Natural killer cell (primary cell): ENCODE data around the gene AP3S1. TPM values are rescaled to one million over a fixed set of nuclear protein-coding genes. Genes with fewer than 3 reads are reported as not detected.
"Not testable (repeated sequence)": the region's sequence is repeated elsewhere in the genome, so short reads cannot be mapped to it uniquely, and the experiment has no call there.

Experiments
- ATAC-seq, 3 donors: fragments of 150-1000 bp in 2 of 3; fragments of 200-7000 bp in 1 of 3; cut with Tn5 transposase; 1 replicate in 1 of 3; 2 replicates in 2 of 3; pipeline ENCODE4 v1.10.0; 2021; ENCODE audit warnings: mild to moderate bottlenecking in 2 of 3, moderate library complexity in 2 of 3
- DNase-seq, 2 donors: peaks; one replicate each; pipeline versions ENCODE4 v3.0.0 to v3.0.0-alpha.2; 2013 to 2021; ENCODE audit warnings: mixed read lengths in 1 of 2
- H3K27ac ChIP-seq: one replicate; pipeline ENCODE4 v1.5.1; 2013; ENCODE audit warnings: mild to moderate bottlenecking, low read length
- H3K27me3 ChIP-seq: one replicate; pipeline ENCODE4 v1.6.1; 2013; ENCODE audit warnings: low read length; ENCODE audit not compliant: control insufficient read depth, insufficient read depth
- H3K36me3 ChIP-seq: one replicate; pipeline ENCODE4 v1.6.1; 2013; ENCODE audit warnings: low read length; ENCODE audit not compliant: control insufficient read depth, insufficient read depth
- H3K4me1 ChIP-seq: one replicate; pipeline ENCODE4 v1.6.1; 2013; ENCODE audit warnings: low read length; ENCODE audit not compliant: control insufficient read depth, insufficient read depth
- H3K4me3 ChIP-seq: one replicate; pipeline ENCODE4 v1.5.1; 2013; ENCODE audit warnings: low read length
- H3K9me3 ChIP-seq: one replicate; pipeline ENCODE4 v1.6.1; 2013; ENCODE audit warnings: low read length; ENCODE audit not compliant: control insufficient read depth, insufficient read depth
- H3K27ac Mint-ChIP-seq, 2 donors: one replicate each; pipeline ENCODE4 v1.8.0; 2022; ENCODE audit warnings: mild to moderate bottlenecking in 2 of 2, mixed read lengths in 2 of 2, moderate library complexity in 1 of 2
- H3K27me3 Mint-ChIP-seq, 2 donors: one replicate each; pipeline ENCODE4 v1.8.0; 2022; ENCODE audit warnings: low read depth in 2 of 2, mixed read lengths in 2 of 2
- H3K36me3 Mint-ChIP-seq: one replicate; pipeline ENCODE4 v1.8.0; 2022; ENCODE audit warnings: mixed read lengths
- H3K4me1 Mint-ChIP-seq, 2 donors: one replicate each; pipeline ENCODE4 v1.8.0; 2022; ENCODE audit warnings: mixed read lengths in 2 of 2
- H3K4me3 Mint-ChIP-seq: one replicate; pipeline ENCODE4 v1.8.0; 2022; ENCODE audit warnings: mild to moderate bottlenecking, moderate library complexity, mixed read lengths
- H3K9me3 Mint-ChIP-seq, 2 donors: one replicate each; pipeline ENCODE4 v1.8.0; 2022; ENCODE audit warnings: mixed read lengths in 2 of 2
- WGBS: methylation state at CpG from one replicate; pipeline ENCODE4 v1.1.7; 2013; ENCODE audit warnings: missing lambda C conversion rate; ENCODE audit not compliant: insufficient coverage; 5-methylcytosine and 5-hydroxymethylcytosine counted together
- intact Hi-C: fragments of 100-400 bp; cut with micrococcal nuclease; formaldehyde crosslinking; loops from one replicate; pipeline ENCODE4 v1.14.2; 2022
- total RNA-seq, 4 donors: library from RNA; stranded (reverse); fragments of 120-200 nt in 1 of 4; gene quantifications; one replicate each; pipeline versions ENCODE4 v1.2.3 to v1.2.4, GENCODE V29; 2013 to 2022
- TF ChIP-seq, protein P1 (sequence below): fragments of 200-600 bp; IDR thresholded peaks from one replicate; pipeline ENCODE4 v1.8.0; 2022; ENCODE audit warnings: antibody characterized with exemption

AP3S1 gene
- total RNA-seq, 3 donors from 2014 or later (not counting 1 experiment from before 2014, with no cell fraction given): 35.5 to 57.9 (median 37.1) TPM

GRCh38 chr5:115873392-115873791 is 31.7 kb downstream of the AP3S1 start:
- Mint-ChIP-seq H3K27ac (peak overlapping the region in 1 of 2 donors; percentile 4), H3K9me3 (no peaks in the 10 kb centered on the region), H3K27me3 (no peaks in the 10 kb centered on the region), H3K36me3 (peaks cover 8% of the 10 kb centered on the region), H3K4me3 (no peak overlapping the region), H3K4me1 (peaks cover 6 to 8% of the 10 kb centered on the region in 2 donors)
- TF ChIP-seq, protein P1, sequence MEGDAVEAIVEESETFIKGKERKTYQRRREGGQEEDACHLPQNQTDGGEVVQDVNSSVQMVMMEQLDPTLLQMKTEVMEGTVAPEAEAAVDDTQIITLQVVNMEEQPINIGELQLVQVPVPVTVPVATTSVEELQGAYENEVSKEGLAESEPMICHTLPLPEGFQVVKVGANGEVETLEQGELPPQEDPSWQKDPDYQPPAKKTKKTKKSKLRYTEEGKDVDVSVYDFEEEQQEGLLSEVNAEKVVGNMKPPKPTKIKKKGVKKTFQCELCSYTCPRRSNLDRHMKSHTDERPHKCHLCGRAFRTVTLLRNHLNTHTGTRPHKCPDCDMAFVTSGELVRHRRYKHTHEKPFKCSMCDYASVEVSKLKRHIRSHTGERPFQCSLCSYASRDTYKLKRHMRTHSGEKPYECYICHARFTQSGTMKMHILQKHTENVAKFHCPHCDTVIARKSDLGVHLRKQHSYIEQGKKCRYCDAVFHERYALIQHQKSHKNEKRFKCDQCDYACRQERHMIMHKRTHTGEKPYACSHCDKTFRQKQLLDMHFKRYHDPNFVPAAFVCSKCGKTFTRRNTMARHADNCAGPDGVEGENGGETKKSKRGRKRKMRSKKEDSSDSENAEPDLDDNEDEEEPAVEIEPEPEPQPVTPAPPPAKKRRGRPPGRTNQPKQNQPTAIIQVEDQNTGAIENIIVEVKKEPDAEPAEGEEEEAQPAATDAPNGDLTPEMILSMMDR: no peak
- Histone ChIP-seq H3K4me3 (no peak overlapping the region), H3K27ac (no peak overlapping the region), H3K4me1 (no peaks in the 10 kb centered on the region), H3K36me3 (no peaks in the 10 kb centered on the region), H3K9me3 (no peaks in the 10 kb centered on the region), H3K27me3 (no peaks in the 10 kb centered on the region)
- WGBS: 100% methylated on average over 1 of the region's 1 CpG
- ATAC-seq (no peak), DNase-seq (no peak)
- intact Hi-C loops: no loop called here

- intact Hi-C loops: no loop called here
- Histone ChIP-seq H3K9me3 (no peaks in the 10 kb centered on the region), H3K27ac (no peak overlapping the region), H3K4me3 (no peak overlapping the region), H3K36me3 (no peaks in the 10 kb centered on the region), H3K27me3 (no peaks in the 10 kb centered on the region), H3K4me1 (no peaks in the 10 kb centered on the region)
- TF ChIP-seq, protein P1: no peak
- 93% methylated on average over 2 of the region's 2 CpGs for WGBS
- DNase-seq (no peak), ATAC-seq (no peak)
- H3K9me3 Mint-ChIP-seq: no peaks in the 10 kb centered on the region
- peaks cover 8% of the 10 kb centered on the region for H3K36me3 Mint-ChIP-seq
- H3K4me1 Mint-ChIP-seq: peaks cover 8 to 20% of the 10 kb centered on the region in 2 donors
- no peaks in the 10 kb centered on the region for H3K27me3 Mint-ChIP-seq
- H3K27ac Mint-ChIP-seq: no peak overlapping the region
- H3K4me3 Mint-ChIP-seq: no peak overlapping the region
Measured at GRCh38 chr5:115875447-115875846, 33.7 kb downstream of the AP3S1 start.

- H3K27ac ChIP-seq, H3K4me3 ChIP-seq, H3K9me3 ChIP-seq, DNase-seq, H3K4me1 ChIP-seq, H3K27me3 ChIP-seq, ATAC-seq, H3K4me3 Mint-ChIP-seq, H3K36me3 ChIP-seq, H3K27me3 Mint-ChIP-seq, H3K36me3 Mint-ChIP-seq, H3K27ac Mint-ChIP-seq, H3K9me3 Mint-ChIP-seq, intact Hi-C loops: not testable (repeated sequence)
- H3K4me1 Mint-ChIP-seq: peaks cover 14 to 34% of the 10 kb centered on the region in 2 donors
- 100% methylated on average over 5 of the region's 5 CpGs for WGBS
Measured at GRCh38 chr5:115877342-115877741, 35.6 kb downstream of the AP3S1 start.

- H3K27me3 Mint-ChIP-seq, H3K27ac Mint-ChIP-seq, H3K27me3 ChIP-seq, ATAC-seq, H3K36me3 ChIP-seq, H3K4me3 Mint-ChIP-seq, H3K9me3 ChIP-seq, H3K4me3 ChIP-seq, H3K27ac ChIP-seq, H3K4me1 ChIP-seq, DNase-seq, intact Hi-C loops, H3K9me3 Mint-ChIP-seq, H3K36me3 Mint-ChIP-seq: not testable (repeated sequence)
- 96% methylated on average over 8 of the region's 8 CpGs for WGBS
- H3K4me1 Mint-ChIP-seq: peaks cover 10 to 28% of the 10 kb centered on the region in 2 donors
Measured at GRCh38 chr5:115882434-115882833, 40.7 kb downstream of the AP3S1 start.
